Esophagus squamous epithelium (tissue), 4 donors: ENCODE data around the gene ZFHX3.

Experiments
- POLR2A ChIP-seq, 4 donors: fragments of 450-650 bp; IDR thresholded peaks; one replicate each; pipeline ENCODE4 v1.6.1; 2017; ENCODE audit warnings: antibody characterized with exemption in 4 of 4, mild to moderate bottlenecking in 4 of 4, moderate library complexity in 3 of 4
- TF ChIP-seq, protein P1 (sequence below), 6 experiments: fragments of 450-650 bp in 4 of 6; fragments of 200-600 bp in 2 of 6; sonication (generic) in 2 of 6; IDR thresholded peaks; one replicate each; pipeline ENCODE4 v1.5.1; 2016 to 2019; ENCODE audit warnings: antibody characterized with exemption in 6 of 6, mild to moderate bottlenecking in 4 of 6, moderate library complexity in 4 of 6

DNA sequence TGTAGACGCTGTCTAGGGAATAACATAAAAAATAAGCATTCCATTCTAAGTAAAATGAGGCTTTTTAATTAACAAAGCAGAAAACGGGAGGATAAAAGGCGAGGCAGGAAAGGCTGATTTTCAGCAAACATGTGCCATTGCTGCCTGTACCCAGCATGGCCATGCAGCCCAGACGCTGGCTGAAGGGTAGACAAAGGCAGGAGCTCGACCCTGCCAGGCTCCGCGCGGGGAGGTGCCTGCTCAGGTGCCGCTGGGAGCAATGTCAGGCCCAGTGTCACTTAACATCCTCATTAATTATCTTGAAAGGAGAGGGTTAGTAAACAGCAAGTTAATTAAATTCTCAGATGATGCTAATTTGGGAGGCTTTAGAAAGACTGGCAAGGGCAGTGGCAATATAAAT is 136.0 kb downstream of the ZFHX3 start:
- TF ChIP-seq, protein P1, sequence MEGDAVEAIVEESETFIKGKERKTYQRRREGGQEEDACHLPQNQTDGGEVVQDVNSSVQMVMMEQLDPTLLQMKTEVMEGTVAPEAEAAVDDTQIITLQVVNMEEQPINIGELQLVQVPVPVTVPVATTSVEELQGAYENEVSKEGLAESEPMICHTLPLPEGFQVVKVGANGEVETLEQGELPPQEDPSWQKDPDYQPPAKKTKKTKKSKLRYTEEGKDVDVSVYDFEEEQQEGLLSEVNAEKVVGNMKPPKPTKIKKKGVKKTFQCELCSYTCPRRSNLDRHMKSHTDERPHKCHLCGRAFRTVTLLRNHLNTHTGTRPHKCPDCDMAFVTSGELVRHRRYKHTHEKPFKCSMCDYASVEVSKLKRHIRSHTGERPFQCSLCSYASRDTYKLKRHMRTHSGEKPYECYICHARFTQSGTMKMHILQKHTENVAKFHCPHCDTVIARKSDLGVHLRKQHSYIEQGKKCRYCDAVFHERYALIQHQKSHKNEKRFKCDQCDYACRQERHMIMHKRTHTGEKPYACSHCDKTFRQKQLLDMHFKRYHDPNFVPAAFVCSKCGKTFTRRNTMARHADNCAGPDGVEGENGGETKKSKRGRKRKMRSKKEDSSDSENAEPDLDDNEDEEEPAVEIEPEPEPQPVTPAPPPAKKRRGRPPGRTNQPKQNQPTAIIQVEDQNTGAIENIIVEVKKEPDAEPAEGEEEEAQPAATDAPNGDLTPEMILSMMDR (IDR thresholded peaks at IDR 0.05), result no peak
- no peak for TF ChIP-seq POLR2A (IDR thresholded peaks at IDR 0.05)
